Renal pelvis (tissue), 4 donors: ENCODE measurements around the gene ARHGEF26. TPM values are rescaled to one million over a fixed set of nuclear protein-coding genes. Genes with fewer than 3 reads are reported as not detected.

ENCODE experiments used
- DNase-seq: peaks from one replicate; pipeline ENCODE4 v3.0.0-alpha.2; 2013
- polyA plus RNA-seq, 3 donors: library from polyadenylated mRNA; unstranded; fragments of 120-200 nt; gene quantifications; one replicate each; pipeline ENCODE4 v1.2.1, GENCODE V29; 2013; ENCODE audit not compliant: insufficient read length in 3 of 3

The ARHGEF26 gene
- polyA plus RNA-seq, 3 donors = 13.4 to 17.0 (median 16.6) TPM

DNA sequence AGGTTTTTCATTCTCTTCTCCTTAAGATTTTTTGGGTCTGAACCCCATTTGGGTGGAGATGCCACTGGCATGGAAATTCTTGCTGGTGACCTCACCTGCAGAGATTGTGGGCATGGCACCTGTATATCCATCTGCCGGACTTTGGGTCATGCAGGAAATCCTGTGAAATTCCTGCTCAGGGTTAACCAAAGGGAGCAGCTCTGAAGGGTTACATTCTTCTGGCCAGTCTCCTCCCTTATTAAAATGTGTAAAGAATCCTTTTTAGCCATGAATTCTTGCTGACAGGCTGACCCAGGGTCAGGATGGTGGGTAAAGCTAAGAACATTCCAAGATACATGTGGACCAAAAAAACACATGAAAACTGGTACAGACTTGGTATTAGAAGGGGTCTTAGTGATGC is 27.4 kb downstream of the ARHGEF26 start:
- no peak for DNase-seq

DNA sequence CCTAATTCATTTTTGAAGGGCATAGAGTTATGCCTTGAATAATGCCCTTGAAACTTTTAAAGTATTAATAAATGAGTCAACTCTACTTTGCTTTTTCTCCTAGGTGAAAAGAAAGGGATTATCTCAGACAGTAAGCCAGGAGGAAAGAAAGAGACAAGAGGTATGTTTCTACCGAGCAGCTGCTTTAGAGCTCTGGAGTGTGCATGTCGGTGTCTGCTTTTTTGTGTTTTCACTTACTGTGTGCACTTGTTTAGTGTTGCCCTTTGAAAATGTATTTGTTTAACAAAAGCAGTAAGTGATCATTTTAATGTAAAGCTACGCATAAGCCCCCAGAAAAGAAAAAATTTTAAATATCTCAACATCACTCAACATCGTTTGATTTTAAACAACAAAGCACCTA is 28.1 kb downstream of the ARHGEF26 start:
- no peak for DNase-seq

DNA sequence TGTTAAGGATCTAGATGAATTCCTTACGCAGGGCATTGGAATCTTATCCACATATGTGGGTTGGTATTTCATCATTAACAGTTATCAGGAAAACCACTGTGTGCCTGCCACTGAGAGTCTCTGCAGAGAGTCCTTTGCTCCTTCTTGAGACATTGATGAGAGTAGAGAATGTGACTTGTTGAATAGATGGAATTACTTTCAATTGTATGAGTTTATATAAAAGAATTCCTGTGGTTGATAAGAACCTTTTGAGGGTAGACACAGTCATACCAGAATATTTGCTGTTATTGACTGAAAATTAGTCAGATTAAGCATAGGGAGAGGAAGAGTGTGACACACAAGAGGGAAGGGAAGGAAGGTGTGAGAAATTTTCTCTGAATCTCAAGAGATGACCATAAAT is 30.8 kb downstream of the ARHGEF26 start:
- DNase-seq = no peak

DNA sequence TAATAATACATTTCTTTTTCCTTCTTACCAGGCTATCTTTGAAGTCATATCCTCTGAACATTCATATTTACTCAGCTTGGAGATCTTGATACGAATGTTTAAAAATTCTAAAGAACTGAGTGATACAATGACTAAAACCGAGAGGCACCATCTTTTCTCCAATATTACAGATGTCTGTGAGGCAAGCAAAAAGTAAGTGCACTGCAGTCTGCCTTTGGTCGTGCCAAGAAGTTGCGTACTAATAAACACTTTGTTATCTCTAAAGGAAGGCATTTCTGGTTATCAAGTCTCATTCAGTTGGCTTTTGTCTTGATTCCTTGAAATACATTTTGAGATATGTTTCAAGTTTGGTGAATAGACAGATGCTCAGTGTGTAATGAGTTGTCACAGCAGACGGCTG is 31.6 kb downstream of the ARHGEF26 start:
- DNase-seq = no peak

- no peak for DNase-seq
These were observed 35.3 kb downstream of the ARHGEF26 start for GRCh38 chr3:154156530-154156929.

- DNase-seq = no peak
These were observed 40.6 kb downstream of the ARHGEF26 start for GRCh38 chr3:154161806-154162205.

DNA sequence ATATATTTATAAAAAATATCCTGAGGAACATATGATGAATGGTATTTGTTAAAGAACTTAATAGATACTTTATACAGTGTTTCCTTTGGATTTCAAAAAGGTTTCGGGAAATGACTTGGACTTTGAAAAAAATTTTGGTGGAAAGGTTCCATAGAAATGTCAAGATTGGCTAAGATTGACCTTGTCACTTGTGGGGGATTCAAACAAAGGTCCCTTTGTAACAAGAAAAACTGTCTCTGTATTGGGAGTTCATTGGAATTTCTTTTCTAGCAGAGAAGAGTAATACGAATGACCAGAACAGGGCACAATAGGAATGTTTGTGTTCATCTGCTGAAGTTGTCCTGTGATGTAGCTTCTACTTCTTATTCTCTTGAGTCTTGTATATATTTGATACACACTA is 43.2 kb downstream of the ARHGEF26 start:
- DNase-seq = no peak

DNA sequence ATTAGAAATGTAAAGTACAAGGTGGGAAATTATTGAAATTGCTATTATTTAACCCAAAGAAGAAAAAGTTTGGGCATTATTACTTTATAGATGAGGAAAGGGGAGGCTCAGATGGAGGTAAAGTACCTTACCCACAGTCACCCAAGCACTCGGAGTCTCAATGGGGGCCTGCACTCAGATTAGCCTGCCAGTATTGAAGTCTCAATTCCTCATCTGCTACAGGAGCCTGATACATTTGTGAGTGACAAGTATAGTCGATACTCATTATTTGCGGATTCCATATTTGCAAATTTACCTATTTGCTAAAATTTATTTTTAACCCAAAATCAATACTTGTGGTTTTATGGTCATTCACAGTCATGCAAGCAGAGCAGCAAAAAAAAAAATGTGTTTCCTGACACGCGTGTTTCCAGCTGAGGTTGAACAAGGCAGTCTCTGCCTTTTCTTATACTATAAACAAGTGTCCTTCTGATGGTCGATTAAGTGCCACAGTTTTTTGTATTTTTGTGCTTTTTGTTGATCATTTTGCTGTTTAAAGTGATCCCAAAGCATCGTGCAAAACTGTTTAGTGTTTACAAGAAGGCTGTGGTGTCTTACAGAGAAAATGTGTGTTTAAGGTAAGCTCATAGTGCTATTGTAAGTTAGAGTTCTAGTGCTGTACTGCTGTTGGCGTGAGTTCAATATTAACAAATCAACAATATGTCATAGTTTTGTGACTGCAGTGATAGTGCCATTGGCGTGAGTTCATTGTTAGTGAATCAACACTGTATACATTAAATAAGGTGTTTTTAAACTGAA is 48.0 kb downstream of the ARHGEF26 start:
- DNase-seq = no peak

DNA sequence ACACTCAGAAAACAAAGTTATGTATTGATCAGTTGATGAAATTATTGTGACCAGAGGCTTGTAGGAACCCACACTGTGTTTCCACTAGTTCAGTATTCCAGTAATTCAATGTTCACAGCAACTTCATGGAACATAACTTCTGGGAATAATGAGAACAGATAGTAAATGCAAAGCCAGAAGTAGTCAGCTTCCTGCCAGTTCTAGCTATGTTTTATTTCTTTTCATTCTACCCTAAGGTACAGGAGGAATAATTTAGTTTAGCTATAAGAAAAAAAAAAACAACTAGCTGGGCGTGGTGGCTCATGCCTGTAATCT is 48.6 kb downstream of the ARHGEF26 start:
- no peak for DNase-seq

DNA sequence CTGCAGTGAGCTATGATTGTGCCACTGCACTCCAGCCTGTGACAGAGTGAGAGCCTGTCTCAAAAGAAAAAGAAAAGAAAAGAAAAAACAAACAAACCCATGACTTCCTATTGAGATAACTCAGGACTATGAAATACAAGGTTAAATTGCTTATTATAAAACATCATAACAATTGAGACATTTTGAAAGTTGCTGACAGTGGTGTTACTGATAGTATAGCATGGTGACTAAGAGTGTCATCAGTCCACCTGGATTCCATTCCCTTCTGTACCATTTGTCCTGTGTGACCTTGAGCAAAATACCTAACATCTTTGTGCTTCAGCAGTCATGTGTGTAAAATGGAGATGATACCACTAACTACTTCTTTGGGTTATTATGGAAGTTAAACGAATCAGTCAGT is 49.1 kb downstream of the ARHGEF26 start:
- no peak for DNase-seq

- no peak for DNase-seq
These were observed 53.9 kb downstream of the ARHGEF26 start for GRCh38 chr3:154175041-154175440.

DNA sequence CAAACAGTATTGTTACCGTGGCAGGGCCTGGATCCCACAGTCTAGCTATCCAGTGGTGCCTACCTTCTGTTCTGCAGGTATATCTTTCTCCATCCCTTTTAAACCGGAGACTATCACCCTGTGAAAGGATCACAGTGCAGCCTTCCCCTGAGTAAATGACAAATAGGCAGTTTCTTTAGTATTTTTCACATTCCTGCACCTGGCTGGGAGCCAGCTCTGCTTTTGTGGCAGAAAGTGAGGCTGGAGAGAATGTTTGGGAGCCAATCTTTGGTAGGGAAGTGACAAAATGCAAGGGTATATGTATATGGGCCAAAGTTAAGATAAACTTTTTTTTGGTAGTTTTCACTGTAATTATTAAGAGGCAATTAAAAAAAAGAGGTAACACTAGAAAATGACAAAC is 54.8 kb downstream of the ARHGEF26 start:
- DNase-seq = no peak

DNA sequence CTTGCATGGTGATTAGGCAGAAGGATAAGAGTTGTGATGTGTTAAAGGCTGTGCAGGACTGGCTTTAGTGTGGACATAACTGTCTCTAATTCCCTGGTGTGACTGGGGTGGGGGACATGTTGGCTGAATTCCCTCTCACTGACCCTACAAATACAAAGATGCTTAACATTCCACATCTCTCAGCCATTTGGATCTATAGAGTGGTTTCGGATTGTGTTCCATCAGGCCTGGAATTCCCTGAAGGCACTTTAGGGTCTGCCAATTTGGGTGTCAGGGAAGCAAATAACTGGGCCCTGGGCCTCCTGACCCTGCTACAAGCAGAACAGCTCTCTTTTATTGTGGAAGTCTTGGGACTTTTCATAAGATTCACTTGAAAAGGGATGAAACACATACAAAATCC is 56.2 kb downstream of the ARHGEF26 start:
- no peak for DNase-seq

DNA sequence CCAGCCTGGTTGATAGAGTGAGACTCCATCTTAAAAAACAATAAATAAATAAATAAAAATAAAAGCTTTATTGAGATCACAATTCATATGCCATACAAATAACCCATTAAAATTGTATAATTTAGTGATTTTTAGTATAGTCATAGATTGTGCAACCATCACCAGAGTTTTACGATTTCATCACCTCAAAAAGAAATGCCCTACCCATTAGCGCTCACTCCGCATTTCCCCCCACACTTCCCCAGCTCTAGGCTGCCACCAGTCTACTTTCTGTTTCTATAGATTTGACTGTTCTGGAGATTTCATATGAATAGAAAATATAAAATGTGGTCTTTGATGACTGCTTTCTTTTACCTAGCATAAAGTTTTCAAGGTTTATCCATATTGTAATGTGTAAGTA is 57.0 kb downstream of the ARHGEF26 start:
- DNase-seq = no peak

DNA sequence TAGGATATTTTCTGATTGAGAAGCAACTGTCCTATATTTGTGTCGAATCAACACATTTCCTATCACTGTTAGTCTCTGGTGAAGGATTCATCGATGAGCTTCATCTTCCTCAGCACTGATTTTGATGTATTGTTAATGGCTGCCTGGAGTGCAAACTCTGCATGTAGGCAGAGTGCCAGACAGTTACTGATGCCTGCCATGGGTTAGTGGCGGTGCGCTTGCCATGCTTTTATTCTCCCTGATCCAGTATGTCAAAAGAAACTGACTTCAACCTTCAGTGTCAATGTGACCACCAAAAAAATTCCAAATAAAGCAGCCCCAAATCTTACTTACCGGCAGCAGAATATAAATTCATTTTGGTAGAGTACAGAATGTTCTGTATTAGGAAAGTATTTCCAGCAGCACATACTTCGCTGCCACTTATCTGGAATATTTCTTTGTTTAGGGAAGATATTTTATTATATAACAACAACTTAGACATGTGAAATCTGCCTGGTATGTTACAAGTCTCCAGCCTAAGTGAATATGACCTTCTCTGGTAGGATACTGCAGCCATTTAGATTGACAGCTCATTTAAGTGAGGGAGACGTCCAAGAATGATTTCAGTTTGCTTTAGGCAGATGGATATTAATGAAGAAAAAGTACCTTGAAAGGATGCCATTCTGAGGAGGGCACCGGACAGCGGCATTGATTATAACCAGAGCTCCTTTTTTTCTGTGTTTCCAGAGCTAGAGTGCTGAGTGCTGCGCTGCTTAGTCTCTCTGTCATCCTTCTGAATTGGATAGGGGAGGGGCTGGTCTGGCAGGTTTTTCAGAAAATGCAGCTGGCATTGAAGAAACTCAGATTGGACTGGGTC is 59.9 kb downstream of the ARHGEF26 start:
- DNase-seq = no peak

DNA sequence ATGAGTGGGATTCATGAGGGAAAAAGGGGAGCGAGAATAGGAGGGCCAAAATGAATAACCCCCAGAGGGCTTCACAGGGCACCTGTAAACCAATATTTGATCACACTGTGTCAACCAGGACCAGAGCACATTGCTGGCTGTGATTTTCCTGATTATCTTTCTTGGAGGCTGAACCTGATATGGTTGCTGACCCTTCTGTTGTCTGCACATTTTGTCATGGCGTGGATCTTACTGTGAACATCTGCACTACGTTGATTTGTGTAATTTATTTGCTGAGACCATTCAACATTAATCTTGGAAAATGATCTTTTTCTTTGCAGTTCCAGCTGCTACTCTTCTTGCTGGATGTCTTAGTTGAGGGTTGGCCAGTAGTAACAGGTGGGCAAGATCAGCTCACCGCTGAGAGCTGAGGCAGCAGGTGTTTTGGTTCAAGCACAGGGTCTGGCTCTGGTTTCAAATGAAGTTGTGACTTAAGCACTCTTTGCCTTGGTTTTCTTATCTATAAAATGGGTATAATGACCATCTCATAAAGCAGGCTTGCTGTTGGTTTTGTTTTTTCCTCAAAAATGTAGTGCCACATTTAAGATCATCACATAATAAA is 61.2 kb downstream of the ARHGEF26 start:
- DNase-seq = no peak

- DNase-seq = no peak
These were observed 61.8 kb downstream of the ARHGEF26 start for GRCh38 chr3:154182975-154183374.

- no peak for DNase-seq
These were observed 63.4 kb downstream of the ARHGEF26 start for GRCh38 chr3:154184582-154184981.

- DNase-seq = no peak
These were observed 67.2 kb downstream of the ARHGEF26 start for GRCh38 chr3:154188437-154188836.

DNA sequence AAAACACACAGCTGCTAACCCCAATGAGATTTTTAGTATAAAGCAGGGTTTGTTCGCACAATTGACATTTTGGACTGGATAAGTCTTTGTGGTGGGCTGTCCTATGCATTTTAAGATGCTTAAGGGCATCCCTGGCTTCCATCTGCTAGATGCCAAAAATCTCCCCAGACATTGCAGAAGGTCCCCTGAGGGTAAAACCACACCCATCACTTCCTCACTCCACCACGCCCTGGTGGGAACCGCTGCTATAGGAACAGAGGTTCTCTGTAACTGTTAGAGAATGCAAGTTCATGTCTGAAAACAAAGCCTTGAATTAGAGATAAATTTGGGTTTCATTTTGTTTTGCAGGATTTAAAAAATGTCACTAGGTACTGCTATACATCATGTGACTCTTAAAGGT is 67.7 kb downstream of the ARHGEF26 start:
- no peak for DNase-seq

- DNase-seq = no peak
These were observed 70.3 kb downstream of the ARHGEF26 start for GRCh38 chr3:154191520-154191919.

DNA sequence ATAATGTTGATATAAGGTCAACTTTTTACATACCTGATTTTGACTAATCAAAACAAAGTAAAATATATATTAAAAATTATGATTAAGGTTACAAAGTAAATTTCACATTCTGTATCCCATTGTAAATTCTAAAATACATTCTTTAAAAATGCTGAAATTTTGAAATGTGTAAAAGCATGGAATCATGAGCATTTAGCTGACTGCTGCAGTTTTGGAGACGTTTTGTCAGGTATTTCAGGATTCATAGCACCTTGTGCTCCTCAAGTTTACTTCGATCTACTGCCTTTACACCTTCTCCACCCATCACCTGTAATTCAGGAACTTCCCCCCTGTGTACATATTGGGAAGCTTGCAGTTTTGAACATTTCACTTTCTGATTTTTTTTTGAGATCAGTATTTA is 71.0 kb downstream of the ARHGEF26 start:
- DNase-seq = no peak

GRCh38 chr3:154193000-154193615 is 71.9 kb downstream of the ARHGEF26 start:
- no peak for DNase-seq
